Lower leg skin (tissue), 3 donors: ENCODE results near the gene KCNIP4.

ENCODE experiments used
- POLR2A ChIP-seq, 2 donors: fragments of 450-650 bp; IDR thresholded peaks; one replicate each; pipeline ENCODE4 v1.6.1; 2016 to 2017; ENCODE audit warnings: antibody characterized with exemption in 2 of 2, mild to moderate bottlenecking in 1 of 2, moderate library complexity in 1 of 2
- TF ChIP-seq, protein P1 (sequence below), 3 donors: fragments of 450-650 bp; IDR thresholded peaks; one replicate each; pipeline ENCODE4 v1.5.1; 2016; ENCODE audit warnings: antibody characterized with exemption in 3 of 3, mild to moderate bottlenecking in 3 of 3, moderate library complexity in 2 of 3

GRCh38 chr4:21001490-21001889 is 947.1 kb downstream of the KCNIP4 start:
- TF ChIP-seq, protein P1, sequence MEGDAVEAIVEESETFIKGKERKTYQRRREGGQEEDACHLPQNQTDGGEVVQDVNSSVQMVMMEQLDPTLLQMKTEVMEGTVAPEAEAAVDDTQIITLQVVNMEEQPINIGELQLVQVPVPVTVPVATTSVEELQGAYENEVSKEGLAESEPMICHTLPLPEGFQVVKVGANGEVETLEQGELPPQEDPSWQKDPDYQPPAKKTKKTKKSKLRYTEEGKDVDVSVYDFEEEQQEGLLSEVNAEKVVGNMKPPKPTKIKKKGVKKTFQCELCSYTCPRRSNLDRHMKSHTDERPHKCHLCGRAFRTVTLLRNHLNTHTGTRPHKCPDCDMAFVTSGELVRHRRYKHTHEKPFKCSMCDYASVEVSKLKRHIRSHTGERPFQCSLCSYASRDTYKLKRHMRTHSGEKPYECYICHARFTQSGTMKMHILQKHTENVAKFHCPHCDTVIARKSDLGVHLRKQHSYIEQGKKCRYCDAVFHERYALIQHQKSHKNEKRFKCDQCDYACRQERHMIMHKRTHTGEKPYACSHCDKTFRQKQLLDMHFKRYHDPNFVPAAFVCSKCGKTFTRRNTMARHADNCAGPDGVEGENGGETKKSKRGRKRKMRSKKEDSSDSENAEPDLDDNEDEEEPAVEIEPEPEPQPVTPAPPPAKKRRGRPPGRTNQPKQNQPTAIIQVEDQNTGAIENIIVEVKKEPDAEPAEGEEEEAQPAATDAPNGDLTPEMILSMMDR (IDR thresholded peaks at IDR 0.05), result no peak
- no peak for TF ChIP-seq POLR2A (IDR thresholded peaks at IDR 0.05)
